Sigmoid colon (tissue), 4 donors: ENCODE results near the gene KCNK3.

ENCODE experiments used
- EP300 ChIP-seq, 4 donors: sonication (generic); formaldehyde crosslinking; IDR thresholded peaks; one replicate each; pipeline ENCODE4 v1.6.1; 2017; ENCODE audit warnings: antibody characterized with exemption in 4 of 4
- POLR2A ChIP-seq, 2 donors: fragments of 450-650 bp; IDR thresholded peaks; one replicate each; pipeline ENCODE4 v1.6.1; 2016; ENCODE audit warnings: antibody characterized with exemption in 2 of 2, mild to moderate bottlenecking in 2 of 2, moderate library complexity in 2 of 2
- POLR2AphosphoS5 ChIP-seq, 4 donors: sonication (generic); formaldehyde crosslinking; IDR thresholded peaks; one replicate each; pipeline ENCODE4 v1.6.1; 2017; ENCODE audit warnings: antibody characterized with exemption in 4 of 4
- TF ChIP-seq, protein P1 (sequence below), 4 experiments: fragments of 450-650 bp in 3 of 4; fragments of 200-600 bp in 1 of 4; IDR thresholded peaks; one replicate each; pipeline ENCODE4 v1.5.1; 2016 to 2019; ENCODE audit warnings: antibody characterized with exemption in 4 of 4, mild to moderate bottlenecking in 3 of 4, moderate library complexity in 2 of 4

DNA sequence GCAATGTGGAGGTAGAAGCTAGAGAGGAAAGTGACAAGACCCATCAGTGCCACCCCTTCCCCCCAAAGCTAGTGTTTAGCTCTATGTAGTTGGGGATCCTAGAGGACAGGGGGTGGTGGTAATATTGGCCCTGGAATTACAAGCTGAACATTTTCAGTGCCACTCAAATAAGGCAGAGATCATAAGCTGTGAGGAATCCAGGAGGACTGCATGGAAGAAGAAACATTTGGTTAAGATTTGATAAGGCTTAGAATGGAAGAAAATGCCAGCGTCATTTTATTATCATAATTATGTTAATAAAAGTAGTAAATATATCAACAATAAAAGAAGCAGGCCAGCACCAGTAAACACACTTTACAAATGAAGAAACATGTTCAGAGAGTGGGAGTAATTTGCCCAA is 33.7 kb downstream of the KCNK3 start:
- TF ChIP-seq, protein P1, sequence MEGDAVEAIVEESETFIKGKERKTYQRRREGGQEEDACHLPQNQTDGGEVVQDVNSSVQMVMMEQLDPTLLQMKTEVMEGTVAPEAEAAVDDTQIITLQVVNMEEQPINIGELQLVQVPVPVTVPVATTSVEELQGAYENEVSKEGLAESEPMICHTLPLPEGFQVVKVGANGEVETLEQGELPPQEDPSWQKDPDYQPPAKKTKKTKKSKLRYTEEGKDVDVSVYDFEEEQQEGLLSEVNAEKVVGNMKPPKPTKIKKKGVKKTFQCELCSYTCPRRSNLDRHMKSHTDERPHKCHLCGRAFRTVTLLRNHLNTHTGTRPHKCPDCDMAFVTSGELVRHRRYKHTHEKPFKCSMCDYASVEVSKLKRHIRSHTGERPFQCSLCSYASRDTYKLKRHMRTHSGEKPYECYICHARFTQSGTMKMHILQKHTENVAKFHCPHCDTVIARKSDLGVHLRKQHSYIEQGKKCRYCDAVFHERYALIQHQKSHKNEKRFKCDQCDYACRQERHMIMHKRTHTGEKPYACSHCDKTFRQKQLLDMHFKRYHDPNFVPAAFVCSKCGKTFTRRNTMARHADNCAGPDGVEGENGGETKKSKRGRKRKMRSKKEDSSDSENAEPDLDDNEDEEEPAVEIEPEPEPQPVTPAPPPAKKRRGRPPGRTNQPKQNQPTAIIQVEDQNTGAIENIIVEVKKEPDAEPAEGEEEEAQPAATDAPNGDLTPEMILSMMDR (IDR thresholded peaks at IDR 0.05), result no peak
- no peak for TF ChIP-seq POLR2A (IDR thresholded peaks at IDR 0.05)
- TF ChIP-seq POLR2AphosphoS5 (IDR thresholded peaks at IDR 0.05), result no peak
- TF ChIP-seq EP300 (IDR thresholded peaks at IDR 0.05), result no peak
